ENCODE data around the gene LRRFIP1.

LRRFIP1 gene

GRCh38 chr2:237648016-237648381 lies 20.6 kb downstream of the LRRFIP1 start:
- Histone ChIP-seq H2AFZ (no peak overlapping the region), H3K36me3 (ENCODE audit: control insufficient read depth, insufficient read depth, low read length) (no peaks in the 10 kb centered on the region), H3K9ac (no peak overlapping the region), H3K27ac (no peak overlapping the region), H3K79me2 (peaks cover 26% of the 10 kb centered on the region), H3K4me3 (ENCODE audit: low read depth, low read length) (no peak overlapping the region), H3K4me1 (peaks cover 17% of the 10 kb centered on the region), H3K4me2 (ENCODE audit: low read length) (no peak overlapping the region), H3K27me3 (ENCODE audit: control insufficient read depth, insufficient read depth, low read length) (no peaks in the 10 kb centered on the region), H3K9me3 (ENCODE audit: control insufficient read depth, low read length) (no peaks in the 10 kb centered on the region)
- no peak for TF ChIP-seq CTCF (IDR thresholded peaks at IDR 0.05)

DNA sequence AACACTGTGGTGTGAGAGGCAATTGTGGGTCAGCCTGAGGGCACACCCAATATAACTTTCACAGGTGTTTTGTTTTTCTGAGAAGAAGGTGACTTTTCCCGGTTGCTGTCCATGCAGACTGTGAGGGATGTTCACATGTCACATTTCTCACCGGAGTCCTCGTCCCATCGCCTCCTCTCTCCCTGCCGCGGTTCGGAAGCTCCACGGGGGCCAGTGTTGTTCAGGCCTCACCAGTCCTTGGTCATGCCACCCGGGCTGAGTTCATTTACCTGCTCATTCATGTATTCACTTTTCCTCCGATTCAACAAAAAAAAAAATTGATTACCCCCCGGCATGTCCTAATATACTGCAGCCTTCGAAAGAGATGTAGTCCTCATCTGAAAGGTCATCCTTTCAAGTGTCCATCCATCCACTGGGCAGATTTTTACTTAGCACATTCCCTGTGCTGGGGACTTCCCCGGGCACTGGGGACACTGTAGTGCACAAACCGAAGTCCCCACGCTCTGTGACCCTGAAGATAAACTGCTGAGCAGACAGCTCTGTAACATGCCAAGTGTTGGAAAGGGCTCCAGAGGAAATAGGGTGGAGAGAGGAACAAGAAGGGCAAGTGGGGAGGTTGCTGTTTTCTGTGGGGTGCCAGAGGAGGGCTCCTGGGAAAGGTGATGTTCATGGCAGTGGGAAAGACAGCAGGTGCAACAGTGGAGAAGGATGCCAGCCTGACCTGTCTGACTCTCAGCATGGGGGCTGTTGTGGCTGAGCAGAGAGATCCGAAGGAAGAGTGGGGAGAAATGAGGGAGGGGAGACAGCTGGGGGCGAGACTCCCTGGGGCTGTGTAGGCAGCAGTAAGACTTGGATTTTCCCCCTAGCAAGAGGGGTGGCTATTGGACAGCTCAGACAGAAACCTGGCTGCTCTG lies 22.4 kb downstream of the LRRFIP1 start:
- no peak overlapping the region for H3K9ac ChIP-seq
- H3K27ac ChIP-seq, result no peak overlapping the region
- H3K79me2 ChIP-seq, result peaks cover 14% of the 10 kb centered on the region
- H3K9me3 ChIP-seq (ENCODE audit: control insufficient read depth, low read length), result no peaks in the 10 kb centered on the region
- no peaks in the 10 kb centered on the region for H3K36me3 ChIP-seq (ENCODE audit: control insufficient read depth, insufficient read depth, low read length)
- TF ChIP-seq CTCF (IDR thresholded peaks at IDR 0.05), result no peak
- H3K27me3 ChIP-seq (ENCODE audit: control insufficient read depth, insufficient read depth, low read length), result no peaks in the 10 kb centered on the region
- H2AFZ ChIP-seq, result no peak overlapping the region
- no peak overlapping the region for H3K4me3 ChIP-seq (ENCODE audit: low read depth, low read length)
- H3K4me1 ChIP-seq, result peaks cover 17% of the 10 kb centered on the region
- H3K4me2 ChIP-seq (ENCODE audit: low read length), result no peak overlapping the region

- H3K27ac ChIP-seq, result no peak overlapping the region
- no peak for TF ChIP-seq CTCF (IDR thresholded peaks at IDR 0.05)
- H3K4me1 ChIP-seq, result peaks cover 17% of the 10 kb centered on the region
Observed at GRCh38 chr2:237650455-237650850, 23.1 kb downstream of the LRRFIP1 start.

GRCh38 chr2:237651761-237652160 lies 24.4 kb downstream of the LRRFIP1 start:
- H3K4me3 ChIP-seq (ENCODE audit: low read depth, low read length), result no peak overlapping the region
- no peaks in the 10 kb centered on the region for H3K36me3 ChIP-seq (ENCODE audit: control insufficient read depth, insufficient read depth, low read length)
- H3K27ac ChIP-seq, result peak overlapping the region; percentile 60
- no peak overlapping the region for H3K4me2 ChIP-seq (ENCODE audit: low read length)
- H2AFZ ChIP-seq, result no peak overlapping the region
- peaks cover 6% of the 10 kb centered on the region for H3K79me2 ChIP-seq
- TF ChIP-seq CTCF (IDR thresholded peaks at IDR 0.05), result no peak
- H3K27me3 ChIP-seq (ENCODE audit: control insufficient read depth, insufficient read depth, low read length), result no peaks in the 10 kb centered on the region
- no peaks in the 10 kb centered on the region for H3K9me3 ChIP-seq (ENCODE audit: control insufficient read depth, low read length)
- H3K9ac ChIP-seq, result no peak overlapping the region
- H3K4me1 ChIP-seq, result peaks cover 17% of the 10 kb centered on the region

More at GRCh38 chr2:237650455-237650850, 23.1 kb downstream of the LRRFIP1 start:
- Histone ChIP-seq H3K4me3 (ENCODE audit: low read depth, low read length) (no peak overlapping the region), H2AFZ (no peak overlapping the region), H3K9ac (no peak overlapping the region), H3K4me2 (ENCODE audit: low read length) (no peak overlapping the region), H3K36me3 (ENCODE audit: control insufficient read depth, insufficient read depth, low read length) (no peaks in the 10 kb centered on the region), H3K27me3 (ENCODE audit: control insufficient read depth, insufficient read depth, low read length) (no peaks in the 10 kb centered on the region), H3K9me3 (ENCODE audit: control insufficient read depth, low read length) (no peaks in the 10 kb centered on the region), H3K79me2 (peaks cover 11% of the 10 kb centered on the region)

DNA sequence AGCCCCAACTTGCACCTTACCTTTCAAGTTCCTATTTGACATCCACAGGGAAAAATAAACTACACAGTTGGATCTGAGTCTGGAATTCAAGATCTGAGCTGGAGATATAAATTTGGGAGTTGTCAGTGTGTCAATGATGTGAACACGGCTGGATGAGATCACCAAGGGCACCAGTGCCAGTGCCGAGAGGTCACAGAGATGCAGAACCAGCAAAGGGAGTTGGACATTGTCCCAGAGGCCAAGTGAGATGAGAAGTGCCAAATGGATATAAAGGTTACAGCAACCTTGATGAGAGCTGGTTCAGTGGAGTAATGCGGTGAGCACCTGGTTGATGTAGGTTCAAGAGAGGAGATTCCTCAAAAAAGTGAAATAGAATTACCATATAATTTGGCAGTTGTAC lies 24.8 kb downstream of the LRRFIP1 start:
- Histone ChIP-seq H3K27ac (peak overlapping the region; percentile 60), H3K79me2 (peaks cover 2% of the 10 kb centered on the region), H3K27me3 (ENCODE audit: control insufficient read depth, insufficient read depth, low read length) (no peaks in the 10 kb centered on the region), H3K36me3 (ENCODE audit: control insufficient read depth, insufficient read depth, low read length) (no peaks in the 10 kb centered on the region), H3K4me3 (ENCODE audit: low read depth, low read length) (no peak overlapping the region), H3K9me3 (ENCODE audit: control insufficient read depth, low read length) (no peaks in the 10 kb centered on the region), H3K4me1 (peaks cover 17% of the 10 kb centered on the region), H2AFZ (no peak overlapping the region), H3K4me2 (ENCODE audit: low read length) (no peak overlapping the region), H3K9ac (no peak overlapping the region)
- TF ChIP-seq CTCF (IDR thresholded peaks at IDR 0.05), result no peak

Data from parathyroid adenoma (tissue), 2 donors.